Activated CD4-positive, alpha-beta T cell treated with anti-CD3 and anti-CD28 coated beads, Interleukin-2, amount 50 U/mL, for 48 hours (primary cell): ENCODE data around the gene TDRD12.

ENCODE experiments used
- DNase-seq, 2 experiments: peaks; one replicate each; pipeline ENCODE4 v3.0.0-alpha.2; 2020

The TDRD12 gene, protein sequence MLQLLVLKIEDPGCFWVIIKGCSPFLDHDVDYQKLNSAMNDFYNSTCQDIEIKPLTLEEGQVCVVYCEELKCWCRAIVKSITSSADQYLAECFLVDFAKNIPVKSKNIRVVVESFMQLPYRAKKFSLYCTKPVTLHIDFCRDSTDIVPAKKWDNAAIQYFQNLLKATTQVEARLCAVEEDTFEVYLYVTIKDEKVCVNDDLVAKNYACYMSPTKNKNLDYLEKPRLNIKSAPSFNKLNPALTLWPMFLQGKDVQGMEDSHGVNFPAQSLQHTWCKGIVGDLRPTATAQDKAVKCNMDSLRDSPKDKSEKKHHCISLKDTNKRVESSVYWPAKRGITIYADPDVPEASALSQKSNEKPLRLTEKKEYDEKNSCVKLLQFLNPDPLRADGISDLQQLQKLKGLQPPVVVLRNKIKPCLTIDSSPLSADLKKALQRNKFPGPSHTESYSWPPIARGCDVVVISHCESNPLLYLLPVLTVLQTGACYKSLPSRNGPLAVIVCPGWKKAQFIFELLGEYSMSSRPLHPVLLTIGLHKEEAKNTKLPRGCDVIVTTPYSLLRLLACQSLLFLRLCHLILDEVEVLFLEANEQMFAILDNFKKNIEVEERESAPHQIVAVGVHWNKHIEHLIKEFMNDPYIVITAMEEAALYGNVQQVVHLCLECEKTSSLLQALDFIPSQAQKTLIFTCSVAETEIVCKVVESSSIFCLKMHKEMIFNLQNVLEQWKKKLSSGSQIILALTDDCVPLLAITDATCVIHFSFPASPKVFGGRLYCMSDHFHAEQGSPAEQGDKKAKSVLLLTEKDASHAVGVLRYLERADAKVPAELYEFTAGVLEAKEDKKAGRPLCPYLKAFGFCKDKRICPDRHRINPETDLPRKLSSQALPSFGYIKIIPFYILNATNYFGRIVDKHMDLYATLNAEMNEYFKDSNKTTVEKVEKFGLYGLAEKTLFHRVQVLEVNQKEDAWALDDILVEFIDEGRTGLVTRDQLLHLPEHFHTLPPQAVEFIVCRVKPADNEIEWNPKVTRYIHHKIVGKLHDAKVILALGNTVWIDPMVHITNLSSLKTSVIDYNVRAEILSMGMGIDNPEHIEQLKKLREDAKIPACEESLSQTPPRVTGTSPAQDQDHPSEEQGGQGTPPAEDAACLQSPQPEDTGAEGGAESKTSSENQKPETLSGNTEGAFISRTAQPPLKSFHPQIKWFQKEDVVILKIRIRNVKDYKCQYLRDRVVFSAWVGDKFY (N-terminal part only)

DNA sequence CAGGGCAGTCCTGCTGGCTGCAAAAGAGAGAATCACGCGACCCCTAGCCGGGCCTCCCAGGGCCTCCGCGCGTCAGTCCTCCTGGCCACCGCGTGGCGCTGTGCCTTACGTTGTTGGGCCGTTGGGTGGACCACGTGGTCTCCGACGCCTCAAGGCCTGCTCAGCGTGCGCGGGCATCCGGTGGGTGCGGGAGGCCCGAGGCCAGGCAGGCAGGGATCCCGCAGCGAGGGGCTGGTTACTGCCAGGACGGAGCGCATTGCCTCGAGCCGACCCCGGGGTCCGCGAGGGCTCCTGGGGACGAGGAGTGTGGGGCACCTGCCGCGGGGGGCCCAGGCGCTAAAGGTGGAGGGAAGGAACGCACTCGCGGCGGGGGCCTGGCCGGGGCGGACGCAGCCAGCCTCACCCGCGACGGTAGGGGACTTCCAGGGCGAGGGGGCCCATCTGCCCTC is at the start of gene TDRD12:
TDRD12 (plus strand) TSS at position 157 of the 449 bp plus-strand sequence. CDS start 306 bp downstream, outside the sequence.
- no peak for DNase-seq

DNA sequence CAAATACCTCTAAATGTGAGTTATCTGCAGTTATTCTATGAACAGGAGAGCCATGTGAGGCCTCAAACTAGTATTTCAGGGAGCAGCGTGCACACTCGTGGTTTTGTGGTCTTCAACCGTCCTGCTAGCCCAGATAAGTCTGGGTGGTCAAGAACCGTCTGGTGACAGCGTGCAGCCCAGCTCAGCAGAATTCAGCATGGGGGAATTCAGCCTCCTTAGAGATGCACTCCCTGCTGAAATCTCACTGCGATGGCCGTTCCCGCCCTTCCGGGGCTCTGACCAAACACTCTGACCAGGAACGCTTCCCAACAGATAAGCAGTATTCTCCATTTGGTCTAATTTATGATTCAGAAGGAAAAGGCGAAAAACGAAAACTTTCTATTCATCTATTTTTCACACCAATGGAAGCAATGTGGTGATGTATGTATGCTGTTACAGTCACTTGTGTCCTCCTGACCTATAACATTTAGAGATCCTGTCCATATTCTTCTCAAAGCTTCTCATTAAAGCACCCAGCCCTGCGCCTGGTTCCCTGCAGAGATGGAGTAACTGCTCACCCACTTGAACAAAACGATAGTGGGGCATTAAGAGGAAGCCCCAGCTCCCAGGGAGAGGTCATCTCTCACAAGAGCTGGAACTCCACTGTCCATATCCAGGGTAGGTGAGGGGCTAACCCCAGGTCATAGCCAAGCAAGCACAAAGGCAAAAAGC is 47.5 kb upstream of the TDRD12 start:
- DNase-seq = no peak

GRCh38 chr19:32672841-32673240 is 46.7 kb upstream of the TDRD12 start:
- no peak for DNase-seq

DNA sequence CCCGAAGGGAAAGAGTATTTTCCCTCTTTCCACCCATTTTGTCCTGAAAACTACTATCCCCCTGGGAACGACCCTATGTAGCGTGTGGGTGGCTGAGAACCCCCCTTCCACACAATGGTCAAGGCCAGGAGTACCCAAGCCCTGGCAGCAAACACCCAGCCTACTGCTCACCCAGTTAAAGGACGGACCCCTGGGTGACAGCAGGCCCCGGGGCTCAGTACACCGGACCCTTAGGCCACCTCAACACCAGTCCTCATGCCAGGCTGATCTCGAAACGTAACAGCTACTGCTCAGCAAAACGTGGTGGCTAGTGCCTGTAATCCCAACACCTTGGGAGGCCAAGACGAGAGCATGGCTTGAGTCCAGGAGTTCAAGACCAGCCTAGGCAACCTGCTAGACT is 46.0 kb upstream of the TDRD12 start:
- DNase-seq = no peak

GRCh38 chr19:32674153-32674930 is 45.2 kb upstream of the TDRD12 start:
- no peak for DNase-seq

GRCh38 chr19:32674931-32675719 is 44.4 kb upstream of the TDRD12 start, which contains the start of gene ANKRD27:
Gene ANKRD27, minus strand, starts transcription at chr19:32675180. Its CDS starts 16,165 bp downstream, at chr19:32659015.
- peak; percentile 97 for DNase-seq

DNA sequence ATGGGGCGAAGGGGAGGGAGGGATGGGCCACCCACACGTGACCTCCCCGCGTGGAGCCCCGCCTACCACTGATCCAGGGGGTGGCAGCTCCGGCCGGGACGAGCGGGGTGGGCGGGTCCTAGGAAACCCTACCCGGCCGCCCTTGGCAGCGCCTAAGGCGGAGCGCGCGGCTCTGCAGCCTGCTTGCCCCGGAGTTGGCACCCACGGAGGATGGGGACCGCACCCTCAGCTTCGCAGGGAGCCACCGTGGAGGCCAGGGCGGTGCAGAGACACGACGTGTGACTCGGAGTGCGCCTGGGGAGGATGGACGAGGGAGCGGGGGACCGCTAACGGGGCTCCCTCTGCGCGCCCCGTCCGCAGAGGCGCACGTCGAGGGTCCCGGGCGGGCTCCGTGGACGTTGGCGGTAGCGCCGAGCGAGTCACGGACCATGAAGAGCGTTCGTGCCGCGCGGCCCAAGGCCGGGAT is 43.8 kb upstream of the TDRD12 start, which contains the start of gene RGS9BP:
RGS9BP (plus strand) TSS at position 129 of the 466 bp plus-strand sequence. CDS start 416 bp downstream, outside the sequence.
- DNase-seq = peak; percentile 69 to 73

DNA sequence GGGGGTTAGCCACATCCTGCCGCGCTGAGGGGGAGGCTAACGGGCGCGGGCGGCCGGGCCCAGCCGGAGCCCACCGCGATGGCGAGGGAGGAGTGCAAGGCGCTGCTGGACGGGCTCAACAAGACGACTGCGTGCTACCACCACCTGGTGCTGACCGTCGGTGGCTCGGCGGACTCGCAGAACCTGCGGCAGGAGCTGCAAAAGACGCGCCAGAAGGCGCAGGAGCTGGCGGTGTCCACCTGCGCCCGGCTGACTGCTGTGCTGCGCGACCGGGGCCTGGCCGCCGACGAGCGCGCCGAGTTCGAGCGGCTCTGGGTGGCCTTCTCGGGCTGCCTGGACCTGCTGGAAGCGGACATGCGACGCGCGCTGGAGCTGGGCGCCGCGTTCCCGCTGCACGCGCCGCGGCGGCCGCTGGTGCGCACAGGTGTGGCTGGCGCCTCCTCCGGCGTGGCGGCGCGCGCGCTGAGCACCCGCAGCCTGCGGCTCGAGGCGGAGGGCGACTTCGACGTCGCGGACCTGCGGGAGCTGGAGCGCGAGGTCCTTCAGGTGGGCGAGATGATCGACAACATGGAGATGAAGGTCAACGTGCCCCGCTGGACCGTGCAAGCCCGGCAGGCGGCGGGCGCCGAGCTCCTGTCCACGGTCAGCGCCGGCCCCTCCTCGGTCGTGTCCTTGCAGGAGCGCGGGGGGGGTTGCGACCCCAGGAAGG is 43.2 kb upstream of the TDRD12 start:
- DNase-seq = peak in 1 of 2 experiments; percentile 11

GRCh38 chr19:32676895-32677359 is 42.6 kb upstream of the TDRD12 start:
- no peak for DNase-seq

- DNase-seq = no peak
Measured at GRCh38 chr19:32677657-32678056, 41.9 kb upstream of the TDRD12 start.

GRCh38 chr19:32680986-32681385 is 38.6 kb upstream of the TDRD12 start:
- no peak for DNase-seq

GRCh38 chr19:32682317-32682716 is 37.2 kb upstream of the TDRD12 start:
- DNase-seq = no peak

DNA sequence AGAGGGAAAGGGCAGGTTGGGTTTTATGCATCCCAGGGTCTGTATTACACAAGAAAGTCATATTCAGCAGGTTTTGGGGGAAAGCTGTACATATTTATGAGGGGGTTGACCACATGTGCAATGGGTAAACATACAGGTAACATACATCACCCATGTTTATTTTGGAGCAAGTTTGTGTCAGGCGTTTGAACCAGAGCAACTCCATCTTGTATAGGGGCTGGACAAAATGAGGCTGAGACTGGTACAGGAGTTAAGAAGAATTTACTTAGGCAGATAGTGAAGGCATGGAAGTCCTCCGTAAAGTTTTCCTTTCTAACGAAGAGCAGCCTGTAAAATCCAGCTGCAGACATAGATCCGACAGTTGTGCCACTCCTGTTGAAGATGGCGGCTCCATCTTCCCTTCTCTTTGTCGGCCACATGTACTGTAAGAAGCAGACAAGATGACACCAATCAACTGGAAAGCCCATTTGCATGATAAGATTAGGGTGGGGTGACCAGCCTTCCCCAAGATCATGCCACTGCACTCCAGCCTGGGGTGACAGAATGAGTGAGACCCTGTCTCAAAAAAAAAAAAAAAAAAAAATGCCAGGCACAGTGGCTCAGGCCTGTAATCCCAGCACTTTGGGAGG is 32.6 kb upstream of the TDRD12 start:
- no peak for DNase-seq

GRCh38 chr19:32687681-32688080 is 31.9 kb upstream of the TDRD12 start:
- no peak for DNase-seq

DNA sequence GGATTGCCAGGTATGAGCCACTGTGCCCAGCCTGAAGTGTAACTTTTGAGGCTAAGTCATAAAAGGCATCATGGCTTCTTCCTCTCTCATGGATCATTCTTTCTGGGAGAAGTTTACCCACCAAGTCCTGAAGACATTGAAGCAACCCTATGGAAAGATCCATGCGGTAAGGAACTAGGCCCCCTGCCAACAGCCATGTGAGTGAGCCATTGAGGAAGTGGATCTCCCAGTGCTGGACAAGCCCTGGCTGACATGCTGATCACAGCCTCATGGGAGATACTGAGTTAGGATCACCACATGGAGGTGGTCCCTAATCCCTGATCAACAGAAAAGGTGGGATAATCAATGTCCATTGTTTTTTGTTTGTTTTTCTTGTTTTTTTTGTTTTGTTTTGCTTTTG is 31.3 kb upstream of the TDRD12 start:
- DNase-seq = no peak

- peak; percentile 84 to 88 for DNase-seq
Measured at GRCh38 chr19:32691291-32691951, 28.1 kb upstream of the TDRD12 start, which contains the start of gene NUDT19. Gene NUDT19, plus strand, starts transcription at chr19:32691821. Its CDS starts 140 bp downstream, at chr19:32691961.

DNA sequence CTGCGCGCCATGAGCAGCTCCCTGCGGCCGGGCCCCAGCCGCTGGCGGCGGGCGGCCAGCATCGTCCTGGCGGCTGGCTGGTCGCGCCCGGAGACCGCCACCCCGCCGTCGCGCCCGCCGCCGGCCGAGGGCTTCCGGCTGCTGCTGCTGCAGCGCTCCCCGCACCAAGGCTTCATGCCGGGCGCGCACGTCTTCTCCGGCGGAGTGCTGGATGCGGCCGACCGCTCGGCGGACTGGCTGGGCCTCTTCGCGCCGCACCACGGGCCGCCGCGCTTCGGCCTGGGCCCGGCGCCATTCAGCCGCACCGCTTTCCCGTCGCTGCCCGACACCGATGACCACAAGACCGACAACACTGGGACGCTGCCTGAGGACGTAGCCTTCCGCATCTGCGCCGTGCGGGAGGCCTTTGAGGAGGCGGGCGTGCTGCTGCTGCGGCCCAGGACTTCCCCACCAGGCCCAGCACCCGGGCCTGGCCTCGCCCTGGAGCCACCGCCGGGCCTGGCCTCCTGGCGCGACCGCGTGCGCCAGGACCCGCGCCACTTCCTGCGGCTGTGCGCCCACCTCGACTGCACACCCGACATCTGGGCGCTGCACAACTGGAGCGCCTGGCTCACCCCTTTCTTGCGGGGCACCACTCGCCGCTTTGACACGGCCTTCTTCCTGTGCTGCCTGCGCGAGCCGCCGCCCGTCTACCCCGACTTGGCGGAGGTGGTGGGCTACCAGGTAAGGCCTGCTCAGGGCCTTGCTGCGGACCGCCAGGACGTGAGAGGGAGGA is 27.4 kb upstream of the TDRD12 start:
- peak; percentile 59 to 67 for DNase-seq
